Endodermal cell (in vitro differentiated cells): ENCODE data around the gene RAPGEF2. TPM values are rescaled to one million over a fixed set of nuclear protein-coding genes. Genes with fewer than 3 reads are reported as not detected.

Source experiments
- DNase-seq: peaks from one replicate; pipeline ENCODE4 v3.0.0-alpha.2; 2017
- H3K27ac ChIP-seq: 2 replicates; pipeline ENCODE4 v1.5.1; 2013; ENCODE audit warnings: mild to moderate bottlenecking, low read depth, low read length, moderate library complexity
- H3K27me3 ChIP-seq: 2 replicates; pipeline ENCODE4 v1.6.1; 2013; ENCODE audit warnings: mild to moderate bottlenecking, low read length, moderate library complexity; ENCODE audit not compliant: insufficient read depth, control insufficient read depth, poor library complexity, severe bottlenecking
- H3K36me3 ChIP-seq: 2 replicates; pipeline ENCODE4 v1.7.0; 2013; ENCODE audit warnings: mild to moderate bottlenecking, low read length, moderate library complexity; ENCODE audit not compliant: control insufficient read depth, insufficient read depth
- H3K4me1 ChIP-seq: one replicate; pipeline ENCODE4 v1.7.0; 2013; ENCODE audit warnings: low read length; ENCODE audit not compliant: control insufficient read depth, insufficient read depth
- H3K4me3 ChIP-seq: 2 replicates; pipeline ENCODE4 v1.5.1; 2013; ENCODE audit warnings: mild to moderate bottlenecking, low read length, moderate library complexity
- H3K9ac ChIP-seq: 2 replicates; pipeline ENCODE4 v1.6.1; 2013; ENCODE audit warnings: mild to moderate bottlenecking, low read length, moderate library complexity; ENCODE audit not compliant: poor library complexity, severe bottlenecking; ENCODE audit errors: extremely low read depth
- H3K9me3 ChIP-seq: 2 replicates; pipeline ENCODE4 v1.6.1; 2013; ENCODE audit warnings: mild to moderate bottlenecking, low read length, moderate library complexity; ENCODE audit not compliant: control insufficient read depth
- H3K27ac Mint-ChIP-seq: 2 replicates; pipeline ENCODE4 v1.8.0; 2020; ENCODE audit warnings: mixed read lengths
- H3K27me3 Mint-ChIP-seq: 2 replicates; pipeline ENCODE4 v1.8.0; 2021; ENCODE audit warnings: mild to moderate bottlenecking, mixed read lengths; ENCODE audit not compliant: insufficient read depth
- H3K36me3 Mint-ChIP-seq: 2 replicates; pipeline ENCODE4 v1.8.0; 2020; ENCODE audit warnings: low read depth, mixed read lengths
- H3K4me1 Mint-ChIP-seq: 2 replicates; pipeline ENCODE4 v1.8.0; 2020; ENCODE audit warnings: mixed read lengths
- H3K4me3 Mint-ChIP-seq: 2 replicates; pipeline ENCODE4 v1.8.0; 2020; ENCODE audit warnings: mild to moderate bottlenecking, moderate library complexity, mixed read lengths
- H3K9me3 Mint-ChIP-seq: 2 replicates; pipeline ENCODE4 v1.8.0; 2020; ENCODE audit warnings: mild to moderate bottlenecking, mixed read lengths
- WGBS, 2 experiments: methylation state at CpG; one replicate each; pipeline versions ENCODE4 v1.1.5 to v1.1.7; 2013; ENCODE audit warnings: missing lambda C conversion rate in 2 of 2, mixed read lengths in 1 of 2; ENCODE audit not compliant: insufficient coverage in 1 of 2, insufficient read length in 1 of 2; 5-methylcytosine and 5-hydroxymethylcytosine counted together
- total RNA-seq, 2 donors: library from RNA; stranded (reverse); fragmentation: NEBNext Ultra II Directional in 1 of 2; extraction: Animal tissue kit (Norgen Biotek cat#: 25700) in 1 of 2; gene quantifications; 2 replicates in 1 of 2; 3 replicates in 1 of 2; pipeline ENCODE4 v1.2.1, GENCODE V29; 2021
- TF ChIP-seq, protein P1 (sequence below): fragments of 200-600 bp; sonication (generic); conservative IDR thresholded peaks from 2 replicates; pipeline ENCODE4 v1.5.0; 2021; ENCODE audit warnings: antibody characterized with exemption, mild to moderate bottlenecking

RAPGEF2 gene
- total RNA-seq, 2 donors from 2014 or later, result 63.4 to 78.2 TPM

DNA sequence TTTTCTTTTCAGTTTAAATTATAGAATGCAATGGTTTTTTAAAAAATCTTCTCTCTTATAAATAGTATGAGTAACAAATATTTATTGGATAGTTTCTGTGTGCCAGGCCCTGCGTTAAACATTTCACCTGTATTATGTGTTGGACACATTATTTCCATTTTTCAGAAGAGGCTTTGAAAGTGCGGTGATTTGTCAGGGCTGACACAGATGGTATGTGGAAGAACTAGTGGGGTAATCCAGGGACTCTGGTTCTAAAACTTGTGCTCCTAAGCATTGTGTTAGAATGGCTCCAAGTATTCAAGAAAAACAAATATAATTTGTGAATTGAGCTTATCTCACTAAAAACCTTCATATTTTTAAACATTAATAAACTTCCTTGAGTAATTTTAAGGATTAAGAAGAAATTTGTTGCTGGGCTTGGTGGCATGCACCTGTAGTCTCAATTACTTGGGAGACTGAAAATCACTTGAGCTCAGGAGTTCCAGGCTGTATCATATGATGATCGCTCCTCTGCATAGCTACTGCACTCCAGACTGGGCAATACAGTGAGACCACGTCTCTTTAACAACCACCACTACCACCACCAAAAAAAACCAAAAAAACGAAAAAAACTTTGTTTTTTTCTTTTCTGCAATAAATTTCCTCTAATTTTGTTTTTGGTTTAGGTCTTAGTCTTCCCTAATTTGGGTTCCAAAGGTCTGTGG lies 40.0 kb downstream of the RAPGEF2 start:
- TF ChIP-seq, protein P1, sequence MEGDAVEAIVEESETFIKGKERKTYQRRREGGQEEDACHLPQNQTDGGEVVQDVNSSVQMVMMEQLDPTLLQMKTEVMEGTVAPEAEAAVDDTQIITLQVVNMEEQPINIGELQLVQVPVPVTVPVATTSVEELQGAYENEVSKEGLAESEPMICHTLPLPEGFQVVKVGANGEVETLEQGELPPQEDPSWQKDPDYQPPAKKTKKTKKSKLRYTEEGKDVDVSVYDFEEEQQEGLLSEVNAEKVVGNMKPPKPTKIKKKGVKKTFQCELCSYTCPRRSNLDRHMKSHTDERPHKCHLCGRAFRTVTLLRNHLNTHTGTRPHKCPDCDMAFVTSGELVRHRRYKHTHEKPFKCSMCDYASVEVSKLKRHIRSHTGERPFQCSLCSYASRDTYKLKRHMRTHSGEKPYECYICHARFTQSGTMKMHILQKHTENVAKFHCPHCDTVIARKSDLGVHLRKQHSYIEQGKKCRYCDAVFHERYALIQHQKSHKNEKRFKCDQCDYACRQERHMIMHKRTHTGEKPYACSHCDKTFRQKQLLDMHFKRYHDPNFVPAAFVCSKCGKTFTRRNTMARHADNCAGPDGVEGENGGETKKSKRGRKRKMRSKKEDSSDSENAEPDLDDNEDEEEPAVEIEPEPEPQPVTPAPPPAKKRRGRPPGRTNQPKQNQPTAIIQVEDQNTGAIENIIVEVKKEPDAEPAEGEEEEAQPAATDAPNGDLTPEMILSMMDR, result no peak
- WGBS, 2 experiments, result 90 to 93% methylated on average over 2 to 5 of the region's 5 CpGs
- Histone ChIP-seq H3K4me3 (no peak overlapping the region), H3K9me3 (no peaks in the 10 kb centered on the region), H3K27me3 (no peaks in the 10 kb centered on the region), H3K27ac (no peak overlapping the region), H3K9ac (no peak overlapping the region), H3K4me1 (no peaks in the 10 kb centered on the region), H3K36me3 (no peaks in the 10 kb centered on the region)
- Mint-ChIP-seq H3K36me3 (no peaks in the 10 kb centered on the region), H3K4me3 (no peak overlapping the region), H3K9me3 (no peaks in the 10 kb centered on the region), H3K4me1 (peaks cover 36% of the 10 kb centered on the region), H3K27ac (no peak overlapping the region), H3K27me3 (no peaks in the 10 kb centered on the region)
- DNase-seq, result no peak

DNA sequence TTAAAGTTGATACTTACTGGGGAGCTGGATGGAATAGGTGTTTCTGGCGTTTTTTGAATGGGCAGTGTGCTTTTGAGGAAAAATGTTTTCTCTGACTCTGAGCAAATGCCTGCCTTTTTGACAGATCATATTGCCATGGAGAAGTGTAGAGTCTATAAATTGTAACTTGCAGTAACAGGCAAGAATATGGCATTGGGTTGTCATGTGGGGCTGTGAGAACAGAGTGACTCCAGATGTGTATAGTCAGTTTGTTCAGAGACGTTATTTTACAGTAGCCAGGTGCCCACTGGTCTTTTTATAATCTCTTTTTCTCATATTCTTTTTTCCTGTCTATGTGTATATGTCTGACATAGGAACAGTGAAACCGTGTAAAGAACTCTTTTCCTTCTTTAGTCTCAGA lies 40.8 kb downstream of the RAPGEF2 start:
- TF ChIP-seq, protein P1, result no peak
- H3K36me3 Mint-ChIP-seq, result no peaks in the 10 kb centered on the region
- H3K27me3 Mint-ChIP-seq, result no peaks in the 10 kb centered on the region
- no peak overlapping the region for H3K9ac ChIP-seq
- H3K27me3 ChIP-seq, result no peaks in the 10 kb centered on the region
- H3K27ac Mint-ChIP-seq, result no peak overlapping the region
- H3K4me1 Mint-ChIP-seq, result peaks cover 36% of the 10 kb centered on the region
- H3K4me3 ChIP-seq, result no peak overlapping the region
- no peaks in the 10 kb centered on the region for H3K9me3 Mint-ChIP-seq
- H3K9me3 ChIP-seq, result no peaks in the 10 kb centered on the region
- no peak overlapping the region for H3K27ac ChIP-seq
- no peaks in the 10 kb centered on the region for H3K36me3 ChIP-seq
- H3K4me3 Mint-ChIP-seq, result no peak overlapping the region
- no peaks in the 10 kb centered on the region for H3K4me1 ChIP-seq
- no peak for DNase-seq
- 93 to 100% methylated on average over 2 to 3 of the region's 3 CpGs for WGBS, 2 experiments

DNA sequence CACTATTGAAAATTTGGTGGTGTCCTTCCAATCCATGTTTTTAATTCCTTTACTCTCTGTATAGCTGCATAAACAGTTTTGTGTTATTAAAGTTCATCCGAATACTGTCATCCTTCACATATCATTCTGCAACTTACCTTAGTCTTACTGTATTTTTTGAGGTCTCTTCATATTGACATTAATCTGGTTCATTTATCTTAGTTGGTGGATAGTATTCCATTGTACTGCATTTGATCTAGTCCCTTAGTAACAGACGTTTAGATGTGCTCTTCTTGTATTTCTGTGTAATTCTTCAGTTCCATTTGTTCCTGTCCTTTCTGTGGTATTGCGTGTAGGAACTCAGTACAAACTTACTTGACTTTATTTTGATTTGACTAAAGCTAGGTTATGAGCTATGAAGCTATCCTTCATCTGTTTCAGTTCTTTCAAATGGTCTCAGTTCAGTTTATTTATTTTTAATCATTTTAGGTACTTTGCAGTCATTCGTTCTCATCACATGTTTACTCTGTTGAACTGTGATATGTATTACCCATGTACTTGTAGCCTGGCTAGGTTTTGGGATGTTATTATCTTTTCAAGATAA lies 41.3 kb downstream of the RAPGEF2 start:
- no peaks in the 10 kb centered on the region for H3K9me3 Mint-ChIP-seq
- H3K36me3 Mint-ChIP-seq, result no peaks in the 10 kb centered on the region
- no peaks in the 10 kb centered on the region for H3K9me3 ChIP-seq

More for the DNA sequence above, 41.3 kb downstream of the RAPGEF2 start:
- TF ChIP-seq, protein P1, result no peak
- DNase-seq, result no peak
- no peaks in the 10 kb centered on the region for H3K27me3 Mint-ChIP-seq
- H3K4me1 ChIP-seq, result no peaks in the 10 kb centered on the region
- no peak overlapping the region for H3K4me3 Mint-ChIP-seq
- no peaks in the 10 kb centered on the region for H3K27me3 ChIP-seq
- H3K4me1 Mint-ChIP-seq, result peaks cover 31% of the 10 kb centered on the region
- no peak overlapping the region for H3K9ac ChIP-seq
- 92 to 100% methylated on average over 1 to 4 of the region's 4 CpGs for WGBS, 2 experiments
- no peaks in the 10 kb centered on the region for H3K36me3 ChIP-seq
- H3K27ac Mint-ChIP-seq, result no peak overlapping the region
- no peak overlapping the region for H3K4me3 ChIP-seq
- no peak overlapping the region for H3K27ac ChIP-seq
